Measurements from ENCODE around the gene PCCA.
"Not testable (repeated sequence)": the region's sequence is repeated elsewhere in the genome, so short reads cannot be mapped to it uniquely, and the experiment has no call there.

The PCCA gene

DNA sequence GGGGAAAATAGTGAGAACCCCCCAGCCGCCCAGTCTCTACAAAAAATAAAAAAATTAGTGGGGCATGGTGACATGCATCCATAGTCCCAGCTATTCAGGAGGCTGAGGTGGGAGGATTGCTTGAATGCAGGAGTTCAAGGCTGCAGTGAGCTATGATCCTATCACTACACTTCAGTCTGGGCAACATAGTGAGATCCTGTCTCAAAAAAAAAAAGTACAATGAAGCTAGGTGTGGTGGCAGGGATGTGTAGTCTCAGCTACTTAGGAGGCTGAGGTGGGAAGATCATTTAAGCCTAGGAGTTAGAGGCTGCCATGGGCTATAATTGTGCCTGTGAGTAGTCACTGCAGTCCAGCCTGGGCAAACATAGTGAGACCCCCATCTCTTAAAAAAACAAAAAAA lies 8.9 kb downstream of the PCCA start:
- no peak for DNase-seq

DNA sequence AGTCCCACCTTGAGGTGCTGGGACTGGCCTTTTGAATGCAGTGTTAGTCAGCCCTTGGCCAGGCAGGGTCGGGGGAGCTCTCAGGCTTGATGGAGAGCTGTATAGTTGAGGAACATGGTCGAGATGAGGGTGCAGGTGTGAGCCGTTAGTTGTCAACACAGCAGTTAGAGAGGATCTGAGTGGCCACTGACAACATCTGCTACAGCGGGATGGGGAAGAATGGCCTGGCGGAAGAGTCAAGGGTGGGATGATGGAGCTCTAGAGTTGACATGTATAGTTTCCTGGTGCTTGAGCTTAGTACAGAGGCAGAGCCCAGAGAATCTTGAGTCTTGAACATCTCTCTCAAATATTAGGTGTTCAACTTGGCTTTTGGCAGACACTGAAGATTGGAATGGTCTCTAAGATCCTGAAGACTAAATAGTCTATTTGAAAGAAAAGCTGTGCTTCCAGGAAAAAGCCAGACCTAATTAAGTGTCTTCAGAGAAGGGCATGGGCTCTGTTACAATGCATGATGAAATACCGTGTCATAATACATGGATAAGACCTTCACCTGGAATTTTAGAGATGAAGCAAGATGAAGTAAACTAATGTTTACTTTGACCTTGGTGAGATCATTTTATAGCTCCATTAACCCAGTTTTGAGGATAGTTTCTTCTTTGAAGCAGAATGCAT lies 9.7 kb downstream of the PCCA start:
- no peak for DNase-seq

DNA sequence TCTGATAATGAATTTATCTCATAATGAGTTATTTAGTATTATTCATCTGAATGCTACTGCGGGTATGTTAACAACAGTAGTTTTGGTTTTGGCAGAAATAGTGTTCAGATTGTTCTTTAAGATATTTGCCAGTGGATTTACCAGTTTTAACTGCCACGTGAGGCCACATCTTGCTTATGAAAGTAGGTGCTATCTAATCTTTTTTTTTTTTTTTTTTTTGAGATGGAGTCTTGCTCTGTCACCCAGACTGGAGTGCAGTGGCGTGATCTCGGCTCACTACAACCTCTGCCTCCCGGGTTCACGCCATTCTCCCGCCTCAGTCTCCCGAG lies 10.2 kb downstream of the PCCA start:
- not testable (repeated sequence) for DNase-seq

DNA sequence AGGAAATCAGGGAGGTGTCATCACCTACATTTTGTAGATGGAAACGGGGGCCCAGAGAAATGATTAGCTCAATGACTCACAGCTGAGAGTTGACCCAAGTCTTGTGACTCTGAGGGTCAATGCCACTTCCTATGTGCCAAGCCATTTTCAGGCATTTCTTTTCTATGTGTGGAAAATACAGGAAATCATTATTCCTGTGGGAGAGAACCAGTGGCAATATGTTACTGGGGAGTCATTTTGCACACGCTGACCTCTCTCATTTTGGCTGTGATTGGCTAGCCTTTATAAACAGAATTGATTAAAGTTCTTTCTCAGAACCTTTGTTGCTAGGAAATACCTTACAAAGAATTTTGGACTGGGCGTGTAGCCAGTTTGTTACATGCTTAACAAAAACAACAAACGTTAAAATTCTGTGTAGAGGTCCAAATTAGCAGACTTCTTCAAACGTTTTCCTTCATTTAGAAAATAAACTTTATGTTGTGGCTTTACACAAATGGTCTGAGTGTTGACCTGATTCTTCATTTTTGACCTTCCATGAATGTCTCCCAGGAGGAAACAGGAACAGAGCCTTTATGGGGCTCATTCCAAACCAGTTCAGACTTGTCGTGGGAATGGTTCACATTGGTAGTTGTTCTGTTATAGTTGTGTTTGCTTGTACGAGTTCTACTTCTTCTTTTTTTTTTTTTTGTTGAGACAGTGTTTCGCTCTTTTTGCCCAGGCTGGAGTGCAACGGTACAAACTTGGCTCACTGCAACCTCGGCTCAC lies 11.4 kb downstream of the PCCA start:
- DNase-seq, result no peak

DNA sequence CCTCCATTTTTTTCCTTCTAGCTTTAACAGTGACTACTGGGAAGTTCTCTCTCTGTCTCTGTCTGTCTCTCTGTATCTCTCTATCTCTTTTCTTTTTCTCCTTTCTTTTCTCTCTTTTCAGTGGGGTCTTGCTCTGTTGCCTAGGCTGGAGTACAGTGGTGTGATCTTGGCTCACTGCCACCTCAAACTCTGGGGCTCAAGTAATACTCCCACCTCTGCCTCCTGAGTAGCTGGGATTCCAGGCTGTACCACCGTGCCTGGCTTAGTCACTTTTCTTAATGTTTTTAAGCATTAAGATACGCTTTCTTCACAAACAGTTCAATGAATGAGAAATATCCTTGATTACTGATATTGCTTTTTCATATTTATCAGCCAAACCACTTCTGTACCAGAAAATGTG lies 13.1 kb downstream of the PCCA start:
- DNase-seq, result no peak

DNA sequence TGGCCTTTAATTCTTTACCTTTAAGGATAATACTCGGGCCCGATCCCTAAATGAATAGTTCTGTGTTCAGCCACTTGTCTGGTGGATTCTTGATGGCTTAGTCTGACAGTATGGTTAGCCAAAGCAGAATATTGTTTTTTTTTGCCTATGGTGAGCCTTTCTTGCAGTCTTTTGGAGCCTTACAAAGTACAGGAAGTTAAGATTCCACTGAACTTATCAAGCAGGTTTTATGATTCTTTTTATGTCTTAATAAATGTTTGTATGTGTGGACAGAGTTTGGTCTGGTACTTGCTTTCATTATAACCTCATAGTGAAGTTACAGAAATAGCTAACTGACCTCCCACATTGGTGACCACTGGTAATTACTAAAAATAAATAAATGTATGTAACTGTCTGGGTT lies 17.1 kb downstream of the PCCA start:
- DNase-seq, result no peak

DNA sequence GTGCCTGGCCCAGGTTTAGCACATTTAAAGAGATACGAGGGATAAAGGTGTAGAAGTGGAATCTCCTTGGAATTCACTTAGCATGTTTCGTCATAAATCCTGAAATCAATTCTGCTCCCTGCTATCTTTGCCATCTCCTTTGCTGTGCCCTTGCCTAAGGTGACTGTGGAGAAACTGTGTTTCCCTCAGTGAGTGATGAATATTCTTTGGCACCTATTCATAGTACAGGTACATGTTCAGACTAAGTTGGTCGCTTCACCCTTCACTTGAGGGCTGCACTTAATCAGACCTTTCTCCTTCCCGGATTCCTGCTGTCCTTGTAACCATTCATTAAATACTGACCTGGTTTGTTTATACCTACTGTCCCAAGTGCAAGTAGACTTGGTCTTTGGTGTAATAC lies 17.8 kb downstream of the PCCA start:
- DNase-seq, result no peak

DNA sequence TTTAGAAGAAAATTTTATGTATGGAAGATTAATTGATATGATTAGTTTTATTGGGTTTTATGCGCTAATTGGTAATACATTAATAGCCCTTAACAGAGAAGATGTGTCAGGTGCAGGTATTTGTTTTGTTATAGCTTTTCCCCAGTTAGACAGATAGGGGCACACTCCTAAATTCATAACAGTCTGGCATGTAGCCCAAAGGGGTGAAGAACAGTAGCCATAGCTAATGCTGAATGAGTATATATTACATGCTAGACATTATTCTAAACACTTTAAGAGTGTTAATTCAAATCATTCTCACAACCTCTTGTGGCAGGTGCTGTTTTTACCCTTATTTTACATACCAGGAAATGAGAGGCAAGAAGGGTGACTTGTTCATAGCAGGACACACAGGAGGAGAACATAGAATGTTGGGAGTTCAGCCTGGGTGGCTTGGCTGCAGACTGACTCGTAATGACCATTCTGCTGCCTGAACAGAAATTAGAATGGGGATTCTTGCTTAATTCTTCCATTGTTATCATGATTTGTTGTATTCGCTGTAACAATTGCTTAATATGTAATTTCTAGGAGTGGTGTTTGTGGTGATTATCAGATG lies 20.1 kb downstream of the PCCA start:
- no peak for DNase-seq

DNA sequence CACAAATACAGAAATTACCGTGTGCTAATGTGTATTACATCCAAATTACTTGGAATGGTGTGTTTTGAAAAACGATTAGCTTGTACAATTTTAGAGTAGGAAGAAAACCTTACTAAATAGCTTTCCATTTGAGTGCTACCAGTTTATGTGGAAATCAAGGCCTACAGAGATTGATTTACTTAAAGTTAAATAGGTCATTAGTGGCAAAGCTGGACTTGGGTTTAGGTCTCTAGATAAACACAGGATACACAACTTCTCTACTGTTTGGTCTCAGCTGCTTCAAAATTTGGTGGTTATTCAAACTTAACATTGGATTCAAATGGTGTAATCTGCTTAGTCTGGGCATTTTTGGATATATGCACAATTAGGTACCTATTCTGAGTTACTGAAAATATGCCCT lies 21.4 kb downstream of the PCCA start:
- DNase-seq, result no peak

DNA sequence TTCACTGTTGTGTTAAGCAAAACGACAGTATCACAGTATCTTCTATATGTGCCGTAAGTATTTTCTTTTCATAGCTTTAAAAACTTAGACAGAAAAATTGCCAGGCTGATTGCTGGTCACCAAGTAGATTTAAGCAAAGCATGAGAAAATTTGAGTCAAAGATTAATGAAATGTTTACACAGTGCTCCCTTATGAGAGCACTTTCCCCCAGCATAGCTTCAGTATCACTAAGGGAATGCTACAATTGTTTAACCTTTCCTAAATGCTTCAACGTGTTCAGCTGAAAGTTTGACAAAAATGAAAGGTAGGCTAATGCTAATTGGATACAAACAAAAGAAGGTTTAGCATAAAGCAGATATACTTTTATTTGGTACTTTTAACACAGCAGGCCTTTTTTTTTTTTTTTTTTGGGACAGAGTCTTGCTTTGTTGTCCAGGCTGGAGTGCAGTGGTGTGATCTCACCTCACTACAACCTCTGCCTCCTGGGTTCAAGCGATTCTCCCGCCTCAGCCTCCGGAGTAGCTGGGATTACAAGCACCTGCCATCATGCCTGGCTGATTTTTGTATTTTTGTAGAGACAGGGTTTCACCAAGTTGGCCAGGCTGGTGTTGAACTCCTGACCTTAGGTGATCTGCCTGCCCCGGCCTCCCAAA lies 23.4 kb downstream of the PCCA start:
- no peak for DNase-seq

DNA sequence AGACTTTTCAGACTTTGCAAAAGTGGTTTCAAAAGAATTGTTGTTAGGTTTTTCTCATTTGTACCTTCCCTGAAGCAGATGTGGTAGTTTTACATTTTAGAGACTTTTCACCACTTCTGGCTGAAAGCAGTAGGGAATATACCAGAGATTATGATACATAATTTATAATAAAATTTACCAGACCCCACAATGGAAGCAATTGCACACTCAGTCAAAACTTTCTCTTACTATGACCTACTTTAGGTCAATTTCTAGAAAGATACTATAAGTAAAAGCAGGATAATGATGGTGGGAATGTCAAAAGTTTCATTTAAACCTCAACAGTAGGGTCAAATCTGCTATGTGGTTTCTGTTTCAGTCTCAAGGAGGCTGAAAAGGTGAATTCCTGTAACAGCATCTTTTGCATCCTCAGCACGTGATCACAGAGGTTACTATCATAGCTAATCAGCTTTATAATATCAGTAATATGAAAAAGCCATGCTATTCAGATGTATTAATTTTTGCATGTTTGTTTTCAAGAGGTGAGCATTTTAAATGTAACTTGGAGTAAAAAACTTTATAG lies 26.9 kb downstream of the PCCA start:
- DNase-seq, result no peak

DNA sequence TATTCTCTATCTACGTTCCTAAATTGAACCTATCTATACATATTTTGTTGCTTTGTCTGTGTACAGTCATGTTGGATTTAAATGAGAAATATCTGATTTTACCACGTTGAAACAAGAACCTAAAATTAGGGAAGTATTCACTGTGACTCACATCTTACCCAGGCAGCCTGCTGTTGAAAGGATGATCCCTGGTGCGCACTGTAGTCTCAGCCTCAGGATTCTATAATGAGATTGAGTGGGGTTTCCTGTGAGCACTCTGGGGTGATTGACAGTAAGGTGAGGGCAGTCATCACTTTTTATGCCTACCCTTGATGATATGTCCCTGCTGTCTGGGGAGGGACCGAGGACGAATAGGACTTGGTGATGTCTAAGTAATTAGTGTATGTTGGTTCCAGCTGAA lies 35.4 kb downstream of the PCCA start:
- no peak for DNase-seq

DNA sequence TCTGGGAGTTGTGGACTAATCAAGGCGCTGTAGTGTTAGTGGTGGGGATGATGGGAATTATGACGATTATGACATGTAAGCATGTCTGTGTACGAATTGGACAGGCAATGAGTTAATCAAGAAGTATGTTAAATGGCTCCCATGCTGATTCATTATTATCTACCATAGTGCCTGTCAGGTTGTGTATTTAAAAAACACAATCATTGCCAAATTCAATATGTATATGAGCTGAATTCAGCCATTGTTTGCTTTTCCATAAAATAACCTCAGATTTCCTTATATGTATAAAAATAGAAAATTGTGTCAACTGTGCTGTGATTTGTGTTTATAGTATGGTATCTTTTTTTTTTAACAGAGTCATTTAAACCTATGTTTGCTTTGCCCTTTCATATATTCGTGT lies 37.1 kb downstream of the PCCA start:
- DNase-seq, result no peak

DNA sequence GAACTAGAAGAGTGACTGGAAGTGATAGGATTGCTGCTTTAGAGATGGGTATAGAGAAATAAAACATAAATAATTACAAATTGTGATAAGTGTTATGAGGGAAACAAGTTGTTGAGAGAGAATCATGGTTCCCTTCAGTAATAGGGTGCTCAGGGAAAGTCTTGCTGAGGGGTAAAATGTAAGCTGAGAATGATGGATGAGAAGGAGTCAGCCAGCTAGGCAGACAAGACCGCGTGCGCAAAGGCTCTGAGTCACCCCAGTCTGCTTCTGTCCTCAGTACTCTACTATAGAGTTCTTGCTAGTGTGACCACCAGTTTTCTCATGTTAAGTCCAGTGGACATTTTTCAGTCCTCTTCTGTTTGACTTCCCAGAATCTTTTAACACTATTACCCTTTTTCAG lies 39.5 kb downstream of the PCCA start:
- DNase-seq, result no peak

DNA sequence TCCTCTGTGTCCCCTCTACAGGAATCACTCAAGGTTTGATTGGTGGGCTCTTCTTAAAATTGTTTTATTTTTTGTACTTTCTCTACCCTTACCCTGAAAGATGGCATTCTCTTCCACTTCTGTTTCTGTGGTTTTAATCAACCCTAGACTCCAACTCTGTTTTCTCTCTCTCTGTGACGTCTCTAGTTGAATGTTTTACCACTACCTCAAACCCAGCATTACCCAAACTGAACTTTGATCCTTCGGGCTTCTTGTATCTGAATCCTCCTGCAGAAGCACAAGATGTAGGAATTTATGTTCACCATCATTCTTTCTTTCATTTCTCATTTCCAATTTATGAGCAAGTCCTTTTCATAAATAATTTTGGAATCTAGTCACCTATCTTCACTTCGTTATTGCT lies 39.9 kb downstream of the PCCA start:
- no peak for DNase-seq

DNA sequence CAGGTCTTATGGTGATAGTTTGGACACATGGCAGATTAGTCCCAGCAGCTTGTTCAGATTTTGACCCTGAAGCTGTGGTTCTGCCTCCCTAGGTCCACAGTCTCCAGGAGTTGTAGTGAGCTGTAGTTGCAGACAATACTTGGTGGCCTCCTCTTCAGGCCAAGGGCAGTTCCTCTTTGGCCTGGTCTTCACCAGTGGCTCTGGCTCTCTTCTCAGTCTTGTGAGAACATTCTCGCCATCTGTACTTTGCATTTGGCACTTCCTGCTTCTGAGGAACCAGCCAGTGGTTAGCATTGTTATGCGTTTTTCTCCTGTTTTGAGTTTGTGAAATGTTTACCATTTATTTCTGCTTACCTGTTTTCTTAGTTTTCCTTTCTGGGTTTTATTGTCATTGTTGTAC lies 40.7 kb downstream of the PCCA start:
- no peak for DNase-seq

DNA sequence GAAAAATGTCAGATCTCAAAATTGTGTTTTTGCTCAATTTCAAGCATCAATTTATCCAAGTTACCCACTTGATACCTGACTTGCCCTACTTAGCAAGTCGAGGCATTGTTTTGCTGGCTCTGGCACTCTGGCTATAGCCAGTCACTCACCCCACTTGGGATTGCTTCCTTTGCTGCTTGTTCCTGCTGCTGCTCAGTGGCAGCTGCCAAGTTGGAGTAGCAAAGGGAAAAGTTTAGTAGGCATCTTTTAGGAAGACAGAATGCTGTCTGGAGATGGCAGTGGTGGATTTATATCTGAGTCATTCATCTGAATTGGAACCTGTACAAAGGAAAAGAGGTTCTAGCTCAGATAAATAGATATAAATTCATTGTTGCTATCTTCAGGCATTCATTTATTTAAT lies 41.2 kb downstream of the PCCA start:
- DNase-seq, result no peak

DNA sequence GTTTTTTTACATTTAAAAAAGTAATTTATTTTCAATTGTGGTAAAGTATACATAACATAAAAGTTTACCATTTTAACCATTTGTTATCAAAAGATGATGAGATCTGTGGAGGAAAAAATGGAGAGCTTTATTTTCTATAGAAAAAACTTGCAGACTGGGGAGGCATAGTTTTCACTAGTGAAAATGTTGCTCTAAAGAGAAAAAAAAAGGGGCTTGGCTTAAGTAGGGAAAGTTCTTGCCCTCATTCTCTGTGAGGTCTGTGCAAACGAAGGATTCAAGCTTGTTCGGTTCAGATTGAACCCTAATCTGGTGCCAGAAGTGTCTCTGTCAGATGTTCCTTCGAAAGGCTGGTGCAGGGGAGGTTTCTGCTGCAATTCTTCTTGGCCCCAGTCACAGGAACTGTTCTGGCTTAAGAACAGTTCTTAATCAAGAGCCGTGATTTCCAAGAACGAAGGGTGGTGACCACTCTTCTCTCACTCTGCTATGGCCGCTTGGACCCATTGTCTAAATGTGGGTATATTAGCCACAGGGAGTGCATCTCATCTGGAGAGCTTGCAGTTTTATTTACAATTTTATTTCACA lies 42.1 kb downstream of the PCCA start:
- no peak for DNase-seq

DNA sequence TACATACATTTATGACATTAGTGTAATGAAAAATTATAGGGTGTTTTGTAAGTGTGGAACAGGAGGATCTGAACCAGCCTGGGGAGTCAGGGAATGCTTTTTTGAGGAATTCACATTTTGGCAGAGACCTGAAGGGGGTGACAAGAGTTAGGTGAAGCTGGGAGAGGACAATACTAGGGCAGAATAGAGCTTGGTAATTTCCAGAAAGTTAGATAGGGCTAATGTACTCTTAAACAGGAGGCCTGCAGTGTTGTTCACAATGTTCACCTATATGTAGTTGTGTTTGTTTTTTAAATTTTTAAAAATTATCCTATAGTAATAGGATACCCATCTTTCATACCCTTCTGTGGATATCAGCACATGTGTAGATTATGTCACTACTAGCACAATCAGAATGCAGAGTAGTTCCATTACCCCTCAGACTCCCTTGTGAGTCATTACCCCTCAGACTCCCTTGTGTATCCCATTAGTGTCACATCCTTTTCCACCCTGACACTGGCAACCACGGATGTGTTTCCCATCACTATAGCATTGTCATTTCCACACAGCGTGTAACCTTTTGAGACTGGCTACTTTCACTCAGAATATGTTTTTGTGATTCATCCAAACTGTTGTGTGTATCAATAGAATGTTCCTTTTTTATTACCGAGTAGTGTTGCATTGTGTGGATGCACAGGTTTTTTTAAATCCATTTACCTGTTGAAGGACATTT lies 43.1 kb downstream of the PCCA start:
- no peak for DNase-seq

DNA sequence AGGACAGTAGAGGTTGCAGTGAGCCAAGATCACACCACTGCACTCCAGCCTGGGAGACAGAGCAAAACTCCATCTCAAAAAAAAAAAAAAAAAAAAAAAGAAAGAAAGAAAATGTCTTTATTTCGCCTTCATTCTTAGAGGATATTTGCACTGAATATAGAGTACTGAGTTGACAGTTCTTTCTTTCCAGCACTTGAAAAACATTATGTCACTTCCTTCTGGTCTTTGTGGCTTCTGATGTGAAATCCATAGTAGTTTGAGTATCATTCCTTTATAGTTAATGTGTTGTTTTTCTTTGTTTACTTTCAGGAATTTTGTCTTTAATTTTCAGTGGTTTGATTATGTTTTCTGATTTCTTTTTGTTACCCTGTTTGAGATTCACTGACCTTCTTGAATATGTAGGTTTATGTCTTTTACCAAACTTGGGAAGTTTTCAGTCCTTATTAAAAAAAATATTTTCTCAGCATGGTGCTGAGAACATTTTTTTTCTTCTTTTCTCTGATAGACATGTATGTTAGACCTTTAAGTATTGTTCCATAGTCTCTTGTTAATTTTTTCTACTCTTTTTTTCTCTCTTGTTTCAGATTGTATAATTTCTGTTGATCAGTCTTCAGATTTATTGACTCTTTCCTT lies 50.1 kb downstream of the PCCA start:
- DNase-seq, result no peak

DNA sequence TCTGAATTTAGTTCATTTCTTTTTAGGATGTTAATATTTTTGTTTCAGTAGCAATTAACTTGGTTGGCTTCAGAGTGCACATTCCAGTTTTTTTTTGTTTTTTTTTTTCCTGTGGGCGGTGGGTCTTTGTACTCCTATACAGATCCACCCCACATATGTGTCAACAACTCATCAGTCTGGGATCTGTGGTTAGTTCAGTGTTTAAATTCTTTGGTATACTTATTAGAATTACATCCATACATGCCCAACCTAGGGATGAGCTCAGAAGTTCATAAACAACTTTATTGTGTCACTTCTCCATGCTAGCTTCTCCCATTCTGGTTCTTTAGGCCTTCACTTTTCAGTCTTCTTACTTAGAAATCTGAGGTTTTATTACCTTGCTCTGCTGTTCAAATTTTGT lies 50.9 kb downstream of the PCCA start:
- DNase-seq, result no peak

DNA sequence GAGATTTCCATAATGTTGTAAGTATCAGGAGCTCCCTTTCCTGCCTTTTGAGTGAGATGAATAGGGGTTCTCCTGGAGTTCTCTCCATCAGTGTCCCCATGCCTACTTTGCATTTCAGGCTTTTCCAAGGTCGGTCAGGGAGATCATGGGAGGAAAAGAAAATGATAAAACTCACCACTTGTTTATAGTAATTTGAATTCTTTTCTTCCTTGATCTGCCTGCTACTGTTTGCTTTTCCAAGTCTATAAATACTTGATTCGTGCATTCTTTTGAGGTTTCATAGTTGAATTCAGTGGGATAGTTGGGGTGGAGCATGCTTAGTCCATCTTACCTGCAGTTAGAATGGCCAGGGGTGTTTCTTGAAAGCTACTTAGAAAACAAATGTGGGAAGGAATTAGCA lies 51.5 kb downstream of the PCCA start:
- DNase-seq, result no peak

Data from NCI-H1092 (cell line).